ENCODE data around the gene CEL. TPM values are rescaled to one million over a fixed set of nuclear protein-coding genes. Genes with fewer than 3 reads are reported as not detected.

The CEL gene
- total RNA-seq, 1 experiment from 2014 or later, result 3.6 TPM

GRCh38 chr9:133107245-133107722 is 45.5 kb downstream of the CEL start:
- TF ChIP-seq CTCF (conservative IDR thresholded peaks at IDR 0.05), result no peak
- Histone ChIP-seq H3K79me2 (ENCODE audit: insufficient read depth, low read length) (no peaks in the 10 kb centered on the region), H4K91ac (ENCODE audit: insufficient read length, low read depth, low read length) (no peak overlapping the region), H3K4ac (ENCODE audit: low read depth, low read length) (no peak overlapping the region), H4K5ac (ENCODE audit: insufficient read length, low read depth, low read length) (no peak overlapping the region), H2AFZ (ENCODE audit: low read length) (no peak overlapping the region), H3K56ac (ENCODE audit: insufficient read length, low read depth, low read length) (no peak overlapping the region), H2BK120ac (ENCODE audit: low read depth, low read length, poor library complexity, severe bottlenecking) (no peak overlapping the region), H3K14ac (ENCODE audit: insufficient read depth, low read length) (no peak overlapping the region), H4K20me1 (ENCODE audit: control insufficient read depth, insufficient read depth, insufficient read length) (no peaks in the 10 kb centered on the region), H2BK20ac (ENCODE audit: low read depth, low read length, poor library complexity, severe bottlenecking) (no peak overlapping the region), H3T11ph (ENCODE audit: low read length) (no peak overlapping the region), H3K27ac (ENCODE audit: insufficient read length, low read depth, low read length) (no peak overlapping the region), H3K23ac (ENCODE audit: insufficient read length, low read depth, low read length) (no peak overlapping the region), H3K23me2 (ENCODE audit: insufficient read length, low read depth, low read length, poor library complexity, severe bottlenecking) (no peaks in the 10 kb centered on the region), H2AK5ac (ENCODE audit: insufficient read length, low read length) (no peak overlapping the region), H4K8ac (replicated peaks; ENCODE audit: insufficient read length, low read depth, low read length) (no peak overlapping the region), H3K27me3 (ENCODE audit: insufficient read depth, low read length) (no peaks in the 10 kb centered on the region), H3K79me1 (ENCODE audit: insufficient read depth, low read depth, low read length, poor library complexity, severe bottlenecking) (no peaks in the 10 kb centered on the region), H2BK12ac (ENCODE audit: insufficient read length, low read depth, low read length) (no peak overlapping the region), H3K18ac (ENCODE audit: insufficient read length, low read depth, low read length) (no peak overlapping the region), H3K9me3 (ENCODE audit: control insufficient read depth, low read depth, low read length) (no peaks in the 10 kb centered on the region), H2BK15ac (ENCODE audit: low read depth, low read length) (no peak overlapping the region), H3K4me2 (ENCODE audit: insufficient read depth, insufficient read length, low read length) (no peak overlapping the region), H3K9ac (ENCODE audit: extremely low read depth, insufficient read length, low read length) (no peak overlapping the region), H2BK5ac (ENCODE audit: insufficient read length, low read length) (no peak overlapping the region), H3K4me1 (ENCODE audit: insufficient read depth, low read length) (no peaks in the 10 kb centered on the region)
- DNase-seq, result no peak
- peaks cover 2 to 12% of the 10 kb centered on the region in 2 experiments; a peak in 2 of 4 replicates for H3K4me1 Mint-ChIP-seq
- H3K9me3 Mint-ChIP-seq, result no peaks in the 10 kb centered on the region
- no peak overlapping the region for H3K4me3 Mint-ChIP-seq
- peaks cover 16 to 41% (median 38%) of the 10 kb centered on the region in 3 experiments for H3K36me3 Mint-ChIP-seq (ENCODE audit: insufficient read depth in 1 of 3, low read depth in 3 of 3)
- H3K27ac Mint-ChIP-seq, result no peak overlapping the region
- no CpG with 5 or more reads among the region's 13 CpGs for WGBS (ENCODE audit: extremely low coverage, insufficient read length, low lambda C conversion rate)
- H3K27me3 Mint-ChIP-seq (ENCODE audit: low read depth), result no peaks in the 10 kb centered on the region
